ENCODE data around the gene ZSCAN2. TPM values are rescaled to one million over a fixed set of nuclear protein-coding genes. Genes with fewer than 3 reads are reported as not detected.
"Not testable (repeated sequence)": the region's sequence is repeated elsewhere in the genome, so short reads cannot be mapped to it uniquely, and the experiment has no call there.

ZSCAN2 gene
- 10 to 100 TPM in 1 of 2 donors, 1 to 10 TPM in 1; 9.7 to 12.6 TPM for total RNA-seq
- 10 to 100 TPM; 15.5 to 16.2 TPM for polyA plus RNA-seq (ENCODE audit: insufficient read length in 2 of 2)
- long read RNA-seq, donor 1, partial matches to known transcripts: 0 of 2 reads
- long read RNA-seq, donor 1, other reads (novel, unspliced or antisense): 0 of 2 reads
- long read RNA-seq, donor 2, partial matches to known transcripts: 0 of 1 reads
- long read RNA-seq, donor 2, other reads (novel, unspliced or antisense): 0 of 1 reads
- long read RNA-seq, donor 3, partial matches to known transcripts: 0 of 1 reads
- long read RNA-seq, donor 3, other reads (novel, unspliced or antisense): 0 of 1 reads
- long read RNA-seq, donor 4, partial matches to known transcripts: 0 of 8 reads
- long read RNA-seq, donor 4, other reads (novel, unspliced or antisense): 0 of 8 reads

DNA sequence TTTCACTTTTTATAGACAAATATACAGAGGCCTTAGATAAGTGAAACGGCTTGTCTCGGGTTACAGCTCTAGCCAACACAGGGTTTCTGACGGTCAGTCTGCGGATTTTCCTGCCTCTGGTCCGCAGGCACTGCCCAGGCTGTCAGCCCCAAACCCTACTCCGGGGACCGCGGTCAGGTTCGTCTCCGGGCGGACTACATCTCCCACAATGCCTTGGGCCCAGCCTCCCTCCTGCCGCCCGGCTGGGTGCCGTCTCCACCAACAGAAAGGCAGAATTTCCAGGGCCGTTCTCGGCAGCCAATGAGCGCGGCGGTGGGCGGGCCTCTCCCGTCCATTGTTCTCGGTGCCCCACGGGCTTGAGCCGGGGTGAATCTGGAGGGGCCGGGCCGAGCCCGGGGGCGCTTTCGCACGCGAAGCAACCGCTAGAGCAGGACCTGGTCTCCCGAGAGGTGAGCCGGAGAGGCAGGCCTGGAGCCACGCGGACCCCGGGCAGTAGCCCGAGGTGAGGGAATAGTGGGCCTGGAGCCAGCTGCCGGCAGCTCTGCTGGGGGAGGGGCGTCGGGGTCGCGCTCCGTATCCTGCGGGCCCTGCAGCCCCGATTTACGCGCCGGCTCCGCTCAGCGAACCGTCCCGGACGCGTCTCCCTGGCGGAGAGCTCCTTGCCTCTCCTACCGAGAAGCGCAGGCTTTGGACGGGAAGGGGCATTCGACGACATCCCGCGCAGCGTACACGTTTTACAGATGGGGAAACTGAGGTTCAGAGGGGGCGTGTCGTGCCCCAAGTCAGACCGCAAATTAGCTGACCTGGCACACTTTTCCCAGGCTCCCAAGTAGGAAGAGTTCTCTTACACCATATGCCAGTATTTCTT lies at the start of gene ZSCAN2:
ZSCAN2 (plus strand) TSS at position 323 of the 868 bp plus-strand sequence. CDS start 2,919 bp downstream, outside the sequence.
- no peaks in the 10 kb centered on the region for H3K27me3 ChIP-seq (ENCODE audit: control insufficient read depth, insufficient read depth, low read length)
- H3K4me1 ChIP-seq (ENCODE audit: control insufficient read depth, insufficient read depth, low read length): peaks cover 28% of the 10 kb centered on the region
- peak within 1 kb of the TSS; percentile 76 for H3K27ac ChIP-seq (ENCODE audit: low read depth, low read length)
- WGBS (ENCODE audit: insufficient coverage): 0% methylated on average over 58 of the region's 68 CpGs
- H3K4me3 ChIP-seq (ENCODE audit: low read depth, low read length): peak within 1 kb of the TSS; percentile 96
- no peaks in the 10 kb centered on the region for H3K9me3 ChIP-seq (ENCODE audit: control insufficient read depth, insufficient read depth, low read length)
- peaks cover 16% of the 10 kb centered on the region for H3K36me3 ChIP-seq (ENCODE audit: control insufficient read depth, insufficient read depth, low read length)
- peak; percentile 87 to 98 (median 92) for DNase-seq (ENCODE audit: low read depth in 4 of 6, low spot score in 6 of 6)

DNA sequence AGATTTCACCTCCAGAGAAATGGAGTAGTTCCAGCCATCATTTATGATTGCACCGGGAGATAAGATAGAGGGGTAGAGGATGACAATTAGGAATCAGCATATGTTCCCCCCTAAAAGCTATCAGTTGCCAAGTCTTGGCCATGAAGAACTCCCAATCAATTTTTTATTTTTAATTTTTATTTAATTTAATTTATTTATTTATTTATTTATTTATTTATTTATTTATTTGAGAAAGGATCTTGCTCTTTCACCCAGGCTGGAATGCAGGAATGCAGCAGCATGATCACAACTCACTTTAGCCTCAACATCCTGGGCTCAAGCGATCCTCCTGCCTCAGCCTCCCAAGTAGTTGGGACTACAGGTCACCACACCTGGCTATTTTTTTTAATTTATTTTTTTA lies 49.2 kb upstream of the ZSCAN2 start:
- no CpG with 5 or more reads among the region's 2 CpGs for WGBS (ENCODE audit: insufficient coverage)
- not testable (repeated sequence) for H3K4me3 ChIP-seq (ENCODE audit: low read depth, low read length); H3K27me3 ChIP-seq (ENCODE audit: control insufficient read depth, insufficient read depth, low read length); H3K36me3 ChIP-seq (ENCODE audit: control insufficient read depth, insufficient read depth, low read length); DNase-seq (ENCODE audit: low read depth in 4 of 6, low spot score in 6 of 6); H3K27ac ChIP-seq (ENCODE audit: low read depth, low read length); H3K9me3 ChIP-seq (ENCODE audit: control insufficient read depth, insufficient read depth, low read length); H3K4me1 ChIP-seq (ENCODE audit: control insufficient read depth, insufficient read depth, low read length)

DNA sequence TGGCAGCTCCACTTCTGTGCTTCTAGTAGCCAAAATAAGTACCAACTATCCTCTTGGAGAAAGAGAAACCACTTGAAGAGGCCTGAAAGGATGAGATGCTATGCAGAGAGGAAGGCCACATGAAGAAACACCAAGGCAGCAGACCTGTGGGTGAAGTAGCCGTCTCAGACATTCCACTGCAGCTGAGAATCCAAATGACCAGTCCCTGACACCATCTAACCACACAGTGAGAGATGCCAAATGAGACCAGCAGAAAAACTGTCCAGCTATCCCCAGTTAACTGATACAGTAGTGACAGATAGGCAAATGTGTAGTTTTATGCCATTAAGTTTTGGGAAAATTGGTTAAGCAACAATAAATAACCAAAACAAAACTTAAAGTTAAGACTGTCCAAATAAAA lies 47.9 kb upstream of the ZSCAN2 start:
- no peaks in the 10 kb centered on the region for H3K4me1 ChIP-seq (ENCODE audit: control insufficient read depth, insufficient read depth, low read length)
- no peaks in the 10 kb centered on the region for H3K9me3 ChIP-seq (ENCODE audit: control insufficient read depth, insufficient read depth, low read length)
- H3K27ac ChIP-seq (ENCODE audit: low read depth, low read length): no peak overlapping the region
- no peak overlapping the region for H3K4me3 ChIP-seq (ENCODE audit: low read depth, low read length)
- H3K36me3 ChIP-seq (ENCODE audit: control insufficient read depth, insufficient read depth, low read length): no peaks in the 10 kb centered on the region
- no peak for DNase-seq (ENCODE audit: low read depth in 4 of 6, low spot score in 6 of 6)
- no peaks in the 10 kb centered on the region for H3K27me3 ChIP-seq (ENCODE audit: control insufficient read depth, insufficient read depth, low read length)
- WGBS (ENCODE audit: insufficient coverage): 100% methylated on average over 1 of the region's 1 CpG

DNA sequence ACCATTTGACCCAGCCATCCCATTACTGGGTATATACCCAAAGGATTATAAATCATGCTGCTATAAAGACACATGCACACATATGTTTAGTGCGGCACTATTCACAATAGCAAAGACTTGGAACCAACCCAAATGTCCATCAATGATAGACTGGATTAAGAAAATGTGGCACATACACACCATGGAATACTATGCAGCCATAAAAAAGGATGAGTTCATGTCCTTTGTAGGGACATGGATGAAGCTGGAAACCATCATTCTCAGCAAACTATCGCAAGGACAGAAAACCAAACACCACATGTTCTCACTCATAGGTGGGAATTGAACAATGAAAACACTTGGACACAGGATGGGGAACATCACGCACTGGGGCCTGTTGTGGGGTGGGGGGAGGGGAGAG lies 44.1 kb upstream of the ZSCAN2 start:
- H3K27ac ChIP-seq (ENCODE audit: low read depth, low read length); H3K4me3 ChIP-seq (ENCODE audit: low read depth, low read length); H3K4me1 ChIP-seq (ENCODE audit: control insufficient read depth, insufficient read depth, low read length); H3K36me3 ChIP-seq (ENCODE audit: control insufficient read depth, insufficient read depth, low read length); DNase-seq (ENCODE audit: low read depth in 4 of 6, low spot score in 6 of 6); H3K27me3 ChIP-seq (ENCODE audit: control insufficient read depth, insufficient read depth, low read length); H3K9me3 ChIP-seq (ENCODE audit: control insufficient read depth, insufficient read depth, low read length): not testable (repeated sequence)
- no CpG with 5 or more reads among the region's 3 CpGs for WGBS (ENCODE audit: insufficient coverage)

DNA sequence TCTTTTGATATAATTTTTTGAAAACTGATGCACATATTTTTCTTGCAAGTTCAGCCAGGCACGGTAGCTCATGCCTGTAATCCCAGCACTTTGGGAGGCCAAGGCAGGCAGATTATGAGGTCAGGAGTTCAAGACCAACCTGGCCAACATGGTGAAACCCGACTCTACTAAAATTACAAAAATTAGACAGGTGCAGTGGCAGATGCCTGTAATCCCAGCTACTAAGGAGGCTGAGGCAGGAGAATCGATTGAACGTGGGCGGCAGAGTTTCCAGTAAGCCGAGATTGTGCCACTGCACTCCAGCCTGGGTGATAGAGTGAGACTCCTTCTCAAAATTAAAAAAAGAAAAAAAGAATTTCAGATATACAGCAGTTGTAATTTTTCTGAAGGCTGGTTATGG lies 32.8 kb upstream of the ZSCAN2 start:
- H3K4me3 ChIP-seq (ENCODE audit: low read depth, low read length): not testable (repeated sequence)
- 82% methylated on average over 2 of the region's 6 CpGs for WGBS (ENCODE audit: insufficient coverage)

DNA sequence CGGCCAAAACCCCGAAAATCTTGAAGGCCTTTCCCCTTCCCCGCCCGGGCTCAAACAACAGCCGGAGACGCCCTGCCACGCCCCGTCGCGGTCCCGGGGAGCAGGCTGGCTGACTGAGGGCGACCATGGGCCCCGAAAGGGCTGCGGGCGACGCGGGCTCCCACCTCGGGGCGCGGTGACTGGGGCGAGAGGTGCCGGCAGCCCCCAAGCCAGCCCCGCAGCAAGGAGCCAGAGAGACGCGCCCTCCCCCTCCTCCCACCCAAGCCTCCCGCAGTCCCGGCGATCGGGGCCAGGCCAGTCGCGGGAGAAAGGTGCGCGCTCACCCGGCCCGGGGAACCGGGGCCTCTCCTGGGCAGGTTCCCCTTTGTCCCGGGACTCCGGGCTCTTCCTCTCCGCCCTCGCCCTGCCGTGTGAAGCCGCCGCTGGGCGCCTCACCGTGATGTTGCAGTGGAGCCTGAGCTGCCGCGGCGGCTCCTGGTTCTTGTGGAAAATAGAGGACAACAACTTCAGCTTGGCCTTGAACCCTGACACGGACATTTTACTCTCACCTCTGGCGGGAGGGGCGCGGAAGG lies 30.6 kb upstream of the ZSCAN2 start:
- Histone ChIP-seq H3K4me3 (ENCODE audit: low read depth, low read length) (peak overlapping the region; percentile 81), H3K4me1 (ENCODE audit: control insufficient read depth, insufficient read depth, low read length) (peaks cover 6% of the 10 kb centered on the region), H3K36me3 (ENCODE audit: control insufficient read depth, insufficient read depth, low read length) (no peaks in the 10 kb centered on the region), H3K9me3 (ENCODE audit: control insufficient read depth, insufficient read depth, low read length) (no peaks in the 10 kb centered on the region), H3K27ac (ENCODE audit: low read depth, low read length) (peak overlapping the region; percentile 81), H3K27me3 (ENCODE audit: control insufficient read depth, insufficient read depth, low read length) (no peaks in the 10 kb centered on the region)
- WGBS (ENCODE audit: insufficient coverage): under 1% methylated on average over 49 of the region's 52 CpGs
- DNase-seq (ENCODE audit: low read depth in 4 of 6, low spot score in 6 of 6): peak in 3 of 6 donors; percentile 13 to 63 (median 47)

More for the DNA sequence above, 32.8 kb upstream of the ZSCAN2 start:
- not testable (repeated sequence) for H3K4me1 ChIP-seq (ENCODE audit: control insufficient read depth, insufficient read depth, low read length); DNase-seq (ENCODE audit: low read depth in 4 of 6, low spot score in 6 of 6); H3K27ac ChIP-seq (ENCODE audit: low read depth, low read length); H3K36me3 ChIP-seq (ENCODE audit: control insufficient read depth, insufficient read depth, low read length); H3K9me3 ChIP-seq (ENCODE audit: control insufficient read depth, insufficient read depth, low read length); H3K27me3 ChIP-seq (ENCODE audit: control insufficient read depth, insufficient read depth, low read length)

DNA sequence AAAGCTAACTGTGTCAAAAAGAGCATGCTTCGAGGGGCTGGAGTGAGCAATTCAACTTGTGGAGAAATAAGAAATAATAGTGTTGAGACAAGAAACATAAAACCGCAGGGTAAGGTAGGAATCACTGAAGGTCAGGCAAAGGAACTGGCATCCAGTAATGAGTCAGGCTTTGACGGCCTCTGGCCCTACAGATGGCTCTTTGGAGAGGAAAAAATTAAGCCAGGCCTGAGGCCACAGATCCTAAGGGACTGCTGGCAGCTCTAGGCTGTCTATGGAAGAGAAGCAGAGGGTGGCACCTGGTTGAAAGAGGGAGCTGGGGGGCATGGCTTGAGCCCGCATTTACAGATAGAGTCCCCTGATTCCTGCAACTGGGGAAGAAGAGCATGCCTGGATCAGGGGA lies 28.6 kb upstream of the ZSCAN2 start:
- peaks cover 6% of the 10 kb centered on the region for H3K4me1 ChIP-seq (ENCODE audit: control insufficient read depth, insufficient read depth, low read length)
- H3K27me3 ChIP-seq (ENCODE audit: control insufficient read depth, insufficient read depth, low read length): no peaks in the 10 kb centered on the region
- no peak for DNase-seq (ENCODE audit: low read depth in 4 of 6, low spot score in 6 of 6)
- H3K36me3 ChIP-seq (ENCODE audit: control insufficient read depth, insufficient read depth, low read length): no peaks in the 10 kb centered on the region
- H3K27ac ChIP-seq (ENCODE audit: low read depth, low read length): no peak overlapping the region
- H3K4me3 ChIP-seq (ENCODE audit: low read depth, low read length): no peak overlapping the region
- no peaks in the 10 kb centered on the region for H3K9me3 ChIP-seq (ENCODE audit: control insufficient read depth, insufficient read depth, low read length)
- 86% methylated on average over 3 of the region's 4 CpGs for WGBS (ENCODE audit: insufficient coverage)

DNA sequence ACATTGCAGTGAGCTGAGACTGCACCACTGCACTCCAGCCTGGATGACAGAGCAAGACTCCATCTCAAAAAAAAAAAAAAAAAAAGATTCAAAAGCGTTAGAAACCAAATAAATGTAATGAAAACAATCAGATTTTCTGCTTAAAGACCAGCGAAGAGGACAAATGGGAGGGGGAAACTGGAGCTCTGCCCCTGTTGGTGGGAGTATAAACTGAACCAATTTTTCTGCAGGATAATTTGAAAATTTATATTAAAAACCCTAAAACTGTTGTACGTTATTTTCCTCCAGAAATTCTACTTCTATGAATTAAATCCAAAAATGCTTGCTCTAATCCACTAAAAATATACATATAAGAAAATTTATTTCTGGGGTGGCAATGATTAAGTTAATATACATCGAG lies 25.3 kb upstream of the ZSCAN2 start:
- Histone ChIP-seq H3K36me3 (ENCODE audit: control insufficient read depth, insufficient read depth, low read length) (no peaks in the 10 kb centered on the region), H3K27me3 (ENCODE audit: control insufficient read depth, insufficient read depth, low read length) (no peaks in the 10 kb centered on the region), H3K27ac (ENCODE audit: low read depth, low read length) (no peak overlapping the region), H3K4me1 (ENCODE audit: control insufficient read depth, insufficient read depth, low read length) (no peaks in the 10 kb centered on the region), H3K9me3 (ENCODE audit: control insufficient read depth, insufficient read depth, low read length) (no peaks in the 10 kb centered on the region), H3K4me3 (ENCODE audit: low read depth, low read length) (no peak overlapping the region)
- WGBS (ENCODE audit: insufficient coverage): no CpG with 5 or more reads among the region's 4 CpGs
- no peak for DNase-seq (ENCODE audit: low read depth in 4 of 6, low spot score in 6 of 6)

DNA sequence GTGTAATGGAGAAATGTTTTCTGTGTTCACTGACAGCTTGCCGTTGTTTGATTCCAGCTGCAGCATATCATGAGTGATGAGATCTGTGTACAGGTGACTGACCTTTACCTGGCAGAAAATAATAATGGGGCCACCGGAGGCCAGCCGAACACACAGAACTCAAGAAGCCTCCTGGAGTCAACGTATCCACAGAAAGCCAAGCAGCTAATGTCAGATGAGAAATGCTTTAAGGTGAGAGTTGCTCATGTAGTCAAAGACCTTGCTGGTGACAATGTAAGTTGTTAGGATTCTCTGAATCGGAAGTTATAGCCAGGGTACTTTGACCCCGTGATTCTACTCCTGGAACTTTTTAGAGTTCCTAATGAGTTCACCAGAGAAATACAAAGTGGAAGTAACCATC lies 22.9 kb upstream of the ZSCAN2 start:
- H3K9me3 ChIP-seq (ENCODE audit: control insufficient read depth, insufficient read depth, low read length); H3K27me3 ChIP-seq (ENCODE audit: control insufficient read depth, insufficient read depth, low read length); H3K36me3 ChIP-seq (ENCODE audit: control insufficient read depth, insufficient read depth, low read length); H3K4me1 ChIP-seq (ENCODE audit: control insufficient read depth, insufficient read depth, low read length); H3K27ac ChIP-seq (ENCODE audit: low read depth, low read length); H3K4me3 ChIP-seq (ENCODE audit: low read depth, low read length); DNase-seq (ENCODE audit: low read depth in 4 of 6, low spot score in 6 of 6): not testable (repeated sequence)
- 83% methylated on average over 6 of the region's 6 CpGs for WGBS (ENCODE audit: insufficient coverage)

All from spinal cord (tissue), 10 donors.